HG02943 (cell line): Measurements from ENCODE around the gene CHCHD3.

Experiments
- ATAC-seq: cut with Tn5 transposase; IDR thresholded peaks from one replicate; pipeline ENCODE4 v1.9.1; 2021; ENCODE audit warnings: mild to moderate bottlenecking, low read depth, moderate library complexity; ENCODE audit not compliant: unreplicated experiment

CHCHD3 gene

GRCh38 chr7:132784406-132784805, 297.5 kb downstream of the CHCHD3 start:
- ATAC-seq = no peak

- no peak for ATAC-seq
Measured at GRCh38 chr7:132783824-132784223, 298.1 kb downstream of the CHCHD3 start.

- no peak for ATAC-seq
Measured at GRCh38 chr7:132782777-132783640, 298.9 kb downstream of the CHCHD3 start.

GRCh38 chr7:132780822-132781221, 301.1 kb downstream of the CHCHD3 start:
- no peak for ATAC-seq

GRCh38 chr7:132779164-132779563, 302.7 kb downstream of the CHCHD3 start:
- no peak for ATAC-seq

GRCh38 chr7:132778761-132779160, 303.1 kb downstream of the CHCHD3 start:
- ATAC-seq = no peak

- no peak for ATAC-seq
Measured at GRCh38 chr7:132777956-132778355, 303.9 kb downstream of the CHCHD3 start.

- no peak for ATAC-seq
Measured at GRCh38 chr7:132777414-132777813, 304.5 kb downstream of the CHCHD3 start.

GRCh38 chr7:132776048-132776620, 305.8 kb downstream of the CHCHD3 start:
- ATAC-seq = no peak

GRCh38 chr7:132773527-132773956, 308.3 kb downstream of the CHCHD3 start:
- ATAC-seq = no peak

- no peak for ATAC-seq
Measured at GRCh38 chr7:132771301-132771730, 310.6 kb downstream of the CHCHD3 start.

- no peak for ATAC-seq
Measured at GRCh38 chr7:132770055-132770454, 311.8 kb downstream of the CHCHD3 start.

GRCh38 chr7:132769280-132769679, 312.6 kb downstream of the CHCHD3 start:
- ATAC-seq = no peak

- no peak for ATAC-seq
Measured at GRCh38 chr7:132768099-132768498, 313.8 kb downstream of the CHCHD3 start.

GRCh38 chr7:132767378-132767777, 314.5 kb downstream of the CHCHD3 start:
- ATAC-seq = no peak

GRCh38 chr7:132766660-132767059, 315.2 kb downstream of the CHCHD3 start:
- no peak for ATAC-seq

- no peak for ATAC-seq
Measured at GRCh38 chr7:132765861-132766260, 316.0 kb downstream of the CHCHD3 start.

GRCh38 chr7:132764762-132765161, 317.1 kb downstream of the CHCHD3 start:
- ATAC-seq = no peak

GRCh38 chr7:132760866-132761265, 321.0 kb downstream of the CHCHD3 start:
- ATAC-seq = no peak

- no peak for ATAC-seq
Measured at GRCh38 chr7:132760244-132760623, 321.7 kb downstream of the CHCHD3 start.

- no peak for ATAC-seq
Measured at GRCh38 chr7:132759482-132760243, 322.2 kb downstream of the CHCHD3 start.
